ENCODE measurements around the gene KAT5.

- TF ChIP-seq CTCF (IDR thresholded peaks at IDR 0.05; ENCODE audit: low read depth, low read length) (no peak), EZH2phosphoT487 (IDR thresholded peaks at IDR 0.05; ENCODE audit: low read depth) (no peak)
Measured at GRCh38 chr11:65692367-65692766, 19.7 kb upstream of the KAT5 start.
